Breast epithelium (tissue), 4 donors: ENCODE data around the gene ADRM1. TPM values are rescaled to one million over a fixed set of nuclear protein-coding genes. Genes with fewer than 3 reads are reported as not detected.

ENCODE experiments used
- DNase-seq, 2 donors: peaks; one replicate each; pipeline ENCODE4 v3.0.0-alpha.2; 2019; ENCODE audit warnings: low spot score in 2 of 2
- H3K27ac ChIP-seq, 2 donors: fragments of 200-600 bp; sonication (generic) in 1 of 2; one replicate each; pipeline ENCODE4 v1.5.1; 2016 to 2019; ENCODE audit warnings: mild to moderate bottlenecking in 1 of 2
- H3K27me3 ChIP-seq, 2 donors: fragments of 200-600 bp; sonication (generic) in 1 of 2; one replicate each; pipeline versions ENCODE4 v1.5.1 to v1.6.0; 2017 to 2019; ENCODE audit warnings: control low read depth in 1 of 2, mild to moderate bottlenecking in 1 of 2
- H3K36me3 ChIP-seq: fragments of 200-600 bp; one replicate; pipeline ENCODE4 v1.5.1; 2019
- H3K4me1 ChIP-seq, 2 donors: fragments of 200-600 bp; sonication (generic); one replicate each; pipeline ENCODE4 v1.5.1; 2016 to 2019; ENCODE audit warnings: control low read depth in 1 of 2
- H3K4me3 ChIP-seq, 3 donors: fragments of 200-600 bp; sonication (generic); 1 replicate in 2 of 3; 2 replicates in 1 of 3; pipeline ENCODE4 v1.5.1; 2016 to 2019; ENCODE audit warnings: mild to moderate bottlenecking in 3 of 3, moderate library complexity in 2 of 3
- H3K9me3 ChIP-seq, 2 donors: fragments of 200-600 bp; sonication (generic) in 1 of 2; one replicate each; pipeline ENCODE4 v1.5.1; 2016 to 2019; ENCODE audit warnings: control low read depth in 1 of 2
- CTCF ChIP-seq, 3 donors: fragments of 450-650 bp; IDR thresholded peaks; one replicate each; pipeline ENCODE4 v1.5.1; 2016 to 2017; ENCODE audit warnings: antibody characterized with exemption in 3 of 3, mild to moderate bottlenecking in 3 of 3, moderate library complexity in 3 of 3
- POLR2A ChIP-seq: fragments of 450-650 bp; IDR thresholded peaks from one replicate; pipeline ENCODE4 v1.6.1; 2016; ENCODE audit warnings: antibody characterized with exemption, mild to moderate bottlenecking, moderate library complexity
- POLR2AphosphoS5 ChIP-seq, 3 donors: sonication (generic); formaldehyde crosslinking; IDR thresholded peaks; one replicate each; pipeline ENCODE4 v1.6.1; 2017; ENCODE audit warnings: antibody characterized with exemption in 3 of 3
- intact Hi-C: fragments of 100-400 bp; cut with DNase I; formaldehyde crosslinking; loops from one replicate; pipeline ENCODE4 v1.15.1; 2023; ENCODE audit warnings: low total_unique reads
- total RNA-seq, 3 donors: library from RNA; depleted of rRNA; stranded (reverse); fragments of >200 nt; gene quantifications; one replicate each; pipeline ENCODE4 v1.1.0, GENCODE V29; 2016

Gene ADRM1
- total RNA-seq, 3 donors from 2014 or later, result 80.2 to 131 (median 105) TPM

- Histone ChIP-seq H3K27ac (no peak overlapping the region), H3K36me3 (no peaks in the 10 kb centered on the region), H3K4me3 (no peak overlapping the region), H3K4me1 (no peaks in the 10 kb centered on the region), H3K27me3 (no peaks in the 10 kb centered on the region), H3K9me3 (no peaks in the 10 kb centered on the region)
- TF ChIP-seq POLR2AphosphoS5 (IDR thresholded peaks at IDR 0.05), result no peak
- TF ChIP-seq CTCF (IDR thresholded peaks at IDR 0.05), result no peak
- no peak for TF ChIP-seq POLR2A
- intact Hi-C loops, result no loop called here
- DNase-seq, result no peak
Observed at GRCh38 chr20:62323980-62324906, 21.4 kb downstream of the ADRM1 start.

GRCh38 chr20:62325172-62325905 lies 22.5 kb downstream of the ADRM1 start:
- DNase-seq, result no peak
- Histone ChIP-seq H3K36me3 (no peaks in the 10 kb centered on the region), H3K4me1 (no peaks in the 10 kb centered on the region), H3K27ac (no peak overlapping the region), H3K9me3 (no peaks in the 10 kb centered on the region), H3K27me3 (no peaks in the 10 kb centered on the region), H3K4me3 (no peak overlapping the region)
- no peak for TF ChIP-seq POLR2AphosphoS5 (IDR thresholded peaks at IDR 0.05)
- no peak for TF ChIP-seq CTCF (IDR thresholded peaks at IDR 0.05)
- TF ChIP-seq POLR2A, result no peak
- intact Hi-C loops, result no loop called here

GRCh38 chr20:62326559-62326958 lies 23.8 kb downstream of the ADRM1 start:
- intact Hi-C loops, result no loop called here
- Histone ChIP-seq H3K36me3 (no peaks in the 10 kb centered on the region), H3K4me3 (no peak overlapping the region), H3K27me3 (no peaks in the 10 kb centered on the region), H3K9me3 (no peaks in the 10 kb centered on the region), H3K4me1 (no peaks in the 10 kb centered on the region), H3K27ac (no peak overlapping the region)
- no peak for DNase-seq
- TF ChIP-seq POLR2A, result no peak
- no peak for TF ChIP-seq POLR2AphosphoS5 (IDR thresholded peaks at IDR 0.05)
- TF ChIP-seq CTCF (IDR thresholded peaks at IDR 0.05), result no peak

GRCh38 chr20:62326959-62327725 lies 24.3 kb downstream of the ADRM1 start:
- Histone ChIP-seq H3K27ac (no peak overlapping the region), H3K4me3 (no peak overlapping the region), H3K36me3 (no peaks in the 10 kb centered on the region), H3K4me1 (no peaks in the 10 kb centered on the region), H3K27me3 (no peaks in the 10 kb centered on the region), H3K9me3 (no peaks in the 10 kb centered on the region)
- no peak for DNase-seq
- intact Hi-C loops, result no loop called here
- TF ChIP-seq POLR2A (no peak), POLR2AphosphoS5 (IDR thresholded peaks at IDR 0.05) (no peak), CTCF (IDR thresholded peaks at IDR 0.05) (no peak)
